GM21390 (cell line): Measurements from ENCODE around the gene JAM2.
"Not testable (repeated sequence)": the region's sequence is repeated elsewhere in the genome, so short reads cannot be mapped to it uniquely, and the experiment has no call there.

Experiments used
- ATAC-seq: cut with Tn5 transposase; IDR thresholded peaks from one replicate; pipeline ENCODE4 v1.9.1; 2021; ENCODE audit not compliant: unreplicated experiment

The JAM2 gene

GRCh38 chr21:25638660-25639550 lies at the start of gene JAM2:
Gene JAM2 (plus strand): TSS chr21:25639258. CDS start chr21:25639822, 564 bp downstream.
- peak; percentile 31 for ATAC-seq

- no peak for ATAC-seq
These were observed 49.2 kb upstream of the JAM2 start for GRCh38 chr21:25589887-25590286.

GRCh38 chr21:25607151-25608043 lies 31.7 kb upstream of the JAM2 start, which contains the start of gene MRPL39:
Gene MRPL39 (minus strand): TSS chr21:25607481. CDS start chr21:25607475, 6 bp downstream.
- peak; percentile 95 for ATAC-seq

GRCh38 chr21:25608044-25608737 lies 30.9 kb upstream of the JAM2 start:
- peak; percentile 74 for ATAC-seq

- ATAC-seq: no peak
These were observed 24.6 kb upstream of the JAM2 start for GRCh38 chr21:25614441-25614840.

GRCh38 chr21:25615880-25616279 lies 23.2 kb upstream of the JAM2 start:
- ATAC-seq: no peak

- no peak for ATAC-seq
These were observed 19.9 kb upstream of the JAM2 start for GRCh38 chr21:25619198-25619597.

- no peak for ATAC-seq
These were observed 14.5 kb upstream of the JAM2 start for GRCh38 chr21:25624511-25624910.

GRCh38 chr21:25625036-25625435 lies 14.0 kb upstream of the JAM2 start:
- ATAC-seq: no peak

GRCh38 chr21:25625776-25626555 lies 13.1 kb upstream of the JAM2 start:
- ATAC-seq: not testable (repeated sequence)

GRCh38 chr21:25626757-25627156 lies 12.3 kb upstream of the JAM2 start:
- no peak for ATAC-seq

GRCh38 chr21:25632296-25632695 lies 6.8 kb upstream of the JAM2 start:
- ATAC-seq: no peak

GRCh38 chr21:25635310-25635709 lies 3.7 kb upstream of the JAM2 start:
- ATAC-seq: no peak

GRCh38 chr21:25636727-25637126 lies 2.3 kb upstream of the JAM2 start:
- ATAC-seq: no peak

- no peak for ATAC-seq
These were observed 1.0 kb upstream of the JAM2 start for GRCh38 chr21:25637851-25638659.

- ATAC-seq: peak; percentile 77
These were observed 618 bp downstream of the JAM2 start for GRCh38 chr21:25639551-25640201.

- peak; percentile 37 for ATAC-seq
These were observed 1.3 kb downstream of the JAM2 start for GRCh38 chr21:25640202-25640942.

- ATAC-seq: no peak
These were observed 1.9 kb downstream of the JAM2 start for GRCh38 chr21:25640943-25641292.
